AG10803 (cell line): ENCODE results near the gene SARS1.

Source experiments
- DNase-seq: peaks from one replicate; pipeline ENCODE4 v3.0.0; 2010; ENCODE audit warnings: low read depth
- H3K4me3 ChIP-seq: 2 replicates; pipeline ENCODE4 v1.5.1; 2011; ENCODE audit warnings: mild to moderate bottlenecking, low read length, control low read depth
- TF ChIP-seq, protein P1 (sequence below): conservative IDR thresholded peaks from 2 replicates; pipeline ENCODE4 v1.5.1; 2011; ENCODE audit warnings: mild to moderate bottlenecking, low read length, control low read depth, inconsistent platforms

SARS1 gene

DNA sequence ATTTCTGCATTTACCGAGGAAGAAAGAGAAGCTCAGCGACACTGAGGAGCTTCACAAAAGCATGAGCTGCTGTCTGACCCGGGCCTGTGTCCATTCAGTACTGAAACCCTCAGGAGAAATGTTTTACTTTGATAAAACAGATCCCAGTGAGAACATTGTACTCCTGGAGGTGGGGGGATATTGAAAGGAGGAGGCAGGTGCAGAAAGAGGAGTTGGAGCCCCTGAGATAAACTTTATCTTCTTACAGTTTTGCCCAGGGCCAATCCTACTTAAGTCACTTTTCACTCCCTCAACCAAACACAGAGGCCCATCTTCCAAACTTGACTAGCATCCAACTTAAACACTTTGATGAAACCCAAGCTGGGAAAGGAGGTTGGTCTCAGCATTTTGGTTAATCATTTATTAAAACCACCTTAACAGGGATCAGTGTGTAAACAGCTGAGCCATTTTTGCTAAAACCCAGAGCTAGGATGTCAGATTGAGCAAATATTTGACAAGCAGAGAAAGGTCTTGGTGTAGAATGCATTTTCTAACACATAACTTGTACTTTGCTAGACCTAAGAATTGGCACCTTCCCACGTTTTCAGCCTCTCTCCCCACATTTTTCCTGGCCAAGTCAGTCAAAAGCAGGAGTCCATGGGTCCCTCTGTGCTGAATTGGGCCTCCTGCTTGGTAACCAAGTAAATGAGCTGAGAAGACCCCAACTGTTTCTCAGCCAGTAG is 32.5 kb upstream of the SARS1 start:
- TF ChIP-seq, protein P1, sequence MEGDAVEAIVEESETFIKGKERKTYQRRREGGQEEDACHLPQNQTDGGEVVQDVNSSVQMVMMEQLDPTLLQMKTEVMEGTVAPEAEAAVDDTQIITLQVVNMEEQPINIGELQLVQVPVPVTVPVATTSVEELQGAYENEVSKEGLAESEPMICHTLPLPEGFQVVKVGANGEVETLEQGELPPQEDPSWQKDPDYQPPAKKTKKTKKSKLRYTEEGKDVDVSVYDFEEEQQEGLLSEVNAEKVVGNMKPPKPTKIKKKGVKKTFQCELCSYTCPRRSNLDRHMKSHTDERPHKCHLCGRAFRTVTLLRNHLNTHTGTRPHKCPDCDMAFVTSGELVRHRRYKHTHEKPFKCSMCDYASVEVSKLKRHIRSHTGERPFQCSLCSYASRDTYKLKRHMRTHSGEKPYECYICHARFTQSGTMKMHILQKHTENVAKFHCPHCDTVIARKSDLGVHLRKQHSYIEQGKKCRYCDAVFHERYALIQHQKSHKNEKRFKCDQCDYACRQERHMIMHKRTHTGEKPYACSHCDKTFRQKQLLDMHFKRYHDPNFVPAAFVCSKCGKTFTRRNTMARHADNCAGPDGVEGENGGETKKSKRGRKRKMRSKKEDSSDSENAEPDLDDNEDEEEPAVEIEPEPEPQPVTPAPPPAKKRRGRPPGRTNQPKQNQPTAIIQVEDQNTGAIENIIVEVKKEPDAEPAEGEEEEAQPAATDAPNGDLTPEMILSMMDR: no peak
- no peak overlapping the region for H3K4me3 ChIP-seq
- peak; percentile 33 for DNase-seq

- DNase-seq: no peak
- TF ChIP-seq, protein P1: no peak
- no peak overlapping the region for H3K4me3 ChIP-seq
Observed at GRCh38 chr1:109181807-109182163, 31.9 kb upstream of the SARS1 start.

DNA sequence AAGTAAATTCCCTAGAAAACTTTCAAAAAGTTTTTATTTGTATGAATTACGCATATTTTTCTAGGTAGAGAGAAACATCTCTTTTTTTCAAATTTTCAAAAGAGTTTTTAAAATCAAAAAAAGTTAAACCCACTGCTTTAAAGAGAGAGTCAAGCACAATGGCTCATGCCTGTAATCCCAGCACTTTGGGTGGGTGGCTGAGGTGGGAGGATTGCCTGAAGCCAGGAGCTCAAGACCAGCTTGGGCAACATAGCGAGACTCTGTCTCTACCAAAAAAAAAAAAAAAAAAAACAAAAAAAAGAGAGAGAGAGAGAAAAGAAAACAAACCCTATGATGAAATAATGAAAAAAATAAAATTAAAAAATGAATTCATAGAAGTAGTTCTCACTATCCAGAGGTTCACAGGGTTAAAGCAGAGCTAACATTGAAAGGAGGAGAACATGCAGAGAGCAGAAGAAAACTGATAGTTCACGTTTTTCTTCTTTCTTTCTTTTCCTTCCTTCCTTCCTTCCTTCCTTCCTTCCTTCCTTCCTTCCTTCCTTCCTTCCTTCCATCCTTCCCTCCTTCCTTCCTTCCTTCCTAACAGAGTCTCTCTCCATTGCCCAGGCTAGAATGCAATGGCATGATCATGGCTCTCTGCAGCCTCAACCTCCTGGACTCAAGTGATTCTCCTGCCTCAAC is 30.5 kb upstream of the SARS1 start:
- H3K4me3 ChIP-seq: no peak overlapping the region
- TF ChIP-seq, protein P1: no peak
- DNase-seq: no peak

GRCh38 chr1:109184687-109185086 is 29.0 kb upstream of the SARS1 start:
- TF ChIP-seq, protein P1: no peak
- DNase-seq: no peak
- H3K4me3 ChIP-seq: no peak overlapping the region

DNA sequence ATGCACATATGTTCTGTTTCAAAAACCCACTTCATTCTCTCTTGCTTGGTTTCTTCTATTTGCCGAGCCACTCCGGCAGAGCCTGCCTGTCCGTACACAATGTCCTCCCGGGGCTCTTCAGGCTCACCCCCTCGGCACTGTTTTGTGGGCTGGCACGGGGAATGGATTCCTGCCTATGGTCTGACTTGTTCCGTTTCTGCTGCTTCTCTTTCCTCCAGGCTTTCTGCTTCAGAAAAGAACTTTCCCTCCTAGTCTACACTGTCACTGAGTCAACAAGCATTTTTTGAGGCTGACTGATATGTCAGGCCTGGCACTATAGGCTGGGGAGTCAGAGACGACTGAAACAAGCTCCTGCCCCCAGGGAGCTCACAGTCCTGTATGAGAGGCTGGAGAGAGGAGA is 28.4 kb upstream of the SARS1 start:
- DNase-seq: no peak
- no peak overlapping the region for H3K4me3 ChIP-seq
- TF ChIP-seq, protein P1: no peak

DNA sequence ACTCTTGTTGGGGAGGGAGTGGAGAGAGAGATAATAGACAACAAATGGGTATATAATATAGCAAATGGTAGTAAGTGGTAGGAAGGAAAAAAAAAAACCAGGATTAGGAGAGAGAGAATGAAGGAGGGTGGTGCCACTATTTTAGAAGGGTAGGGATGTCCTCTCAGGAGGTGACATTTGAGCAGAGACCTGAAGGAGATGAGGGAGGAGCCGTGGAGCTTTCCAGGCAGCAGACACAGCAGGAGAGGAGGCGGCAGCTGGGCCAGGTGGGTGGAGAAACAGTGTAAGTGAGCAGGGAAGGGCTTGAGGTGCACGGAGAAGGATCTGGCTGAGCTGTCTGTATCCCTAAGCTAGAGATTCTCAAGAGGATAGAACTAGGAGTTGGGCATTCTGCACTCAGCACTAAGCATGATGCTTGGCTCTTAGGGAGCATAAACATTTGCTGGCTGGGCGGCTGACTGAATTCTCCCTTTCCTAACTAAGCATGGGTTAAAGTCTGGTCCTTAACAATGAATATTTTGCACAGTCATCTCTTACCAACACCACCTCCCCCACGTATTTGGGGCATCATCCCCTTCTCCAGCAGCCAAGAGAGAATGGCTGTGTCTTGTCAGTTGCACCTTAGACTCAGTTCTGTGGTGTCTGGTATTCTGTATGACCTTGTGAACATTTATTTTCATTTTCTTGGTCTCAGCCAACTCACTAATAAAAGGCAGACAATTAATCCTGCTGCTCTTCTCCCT is 27.6 kb upstream of the SARS1 start:
- DNase-seq: no peak
- no peak overlapping the region for H3K4me3 ChIP-seq
- TF ChIP-seq, protein P1: no peak
